ENCODE measurements around the gene CMC2.

CMC2 gene

DNA sequence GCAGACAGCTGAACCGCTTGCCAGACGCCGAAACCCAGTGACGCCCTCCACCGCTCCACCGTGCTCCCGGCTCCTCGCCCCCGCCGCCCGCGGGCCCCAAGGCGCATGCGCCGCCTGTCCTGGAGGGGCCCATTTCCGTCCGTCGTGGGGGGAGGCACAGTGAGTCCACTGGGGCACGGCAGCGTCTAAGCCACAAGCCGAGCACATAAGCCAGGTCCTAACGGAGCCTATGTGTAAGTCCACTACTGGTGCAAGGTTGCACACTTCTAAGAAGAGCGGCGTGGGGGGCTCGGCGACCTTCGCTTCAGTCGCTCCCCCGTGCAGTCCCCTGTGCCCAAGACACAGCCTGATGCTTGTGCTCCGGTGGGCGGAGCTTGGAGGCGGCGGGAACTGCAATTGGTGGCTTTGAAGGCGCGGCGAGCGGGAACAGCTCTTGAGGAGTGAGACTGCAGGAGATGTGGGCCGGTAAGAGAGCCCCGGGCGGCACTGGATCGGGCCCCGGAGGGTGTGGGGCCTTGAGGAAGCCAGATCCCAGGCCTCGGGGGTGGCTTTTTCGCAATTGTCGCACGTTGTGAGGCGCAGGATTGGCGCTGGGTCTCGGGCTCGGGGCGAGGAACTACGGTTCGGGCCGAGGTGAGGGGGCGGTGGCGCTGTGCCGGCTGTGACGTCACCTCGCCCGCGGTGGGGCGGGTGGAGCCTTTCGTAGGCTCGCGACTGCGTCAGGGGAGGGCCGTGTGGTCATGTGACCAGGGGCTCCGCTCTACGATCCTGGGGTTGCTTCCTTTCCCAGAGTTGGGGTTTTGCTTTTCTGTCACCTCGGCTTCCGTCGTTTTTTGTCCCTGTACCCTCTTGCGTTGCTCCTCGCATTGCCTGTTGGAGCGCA lies at the start of gene CMC2, which contains the start of gene CENPN:
Gene CMC2 (minus strand): TSS at position 73 of the 883 bp plus-strand sequence. CDS start 9,491 bp downstream, outside the sequence.
Gene CENPN (plus strand): TSS at position 402 of the 883 bp plus-strand sequence. CDS start 4,726 bp downstream, outside the sequence.
- DNase-seq (ENCODE audit: low read depth) = peak; percentile 96
- TF ChIP-seq, protein P1, sequence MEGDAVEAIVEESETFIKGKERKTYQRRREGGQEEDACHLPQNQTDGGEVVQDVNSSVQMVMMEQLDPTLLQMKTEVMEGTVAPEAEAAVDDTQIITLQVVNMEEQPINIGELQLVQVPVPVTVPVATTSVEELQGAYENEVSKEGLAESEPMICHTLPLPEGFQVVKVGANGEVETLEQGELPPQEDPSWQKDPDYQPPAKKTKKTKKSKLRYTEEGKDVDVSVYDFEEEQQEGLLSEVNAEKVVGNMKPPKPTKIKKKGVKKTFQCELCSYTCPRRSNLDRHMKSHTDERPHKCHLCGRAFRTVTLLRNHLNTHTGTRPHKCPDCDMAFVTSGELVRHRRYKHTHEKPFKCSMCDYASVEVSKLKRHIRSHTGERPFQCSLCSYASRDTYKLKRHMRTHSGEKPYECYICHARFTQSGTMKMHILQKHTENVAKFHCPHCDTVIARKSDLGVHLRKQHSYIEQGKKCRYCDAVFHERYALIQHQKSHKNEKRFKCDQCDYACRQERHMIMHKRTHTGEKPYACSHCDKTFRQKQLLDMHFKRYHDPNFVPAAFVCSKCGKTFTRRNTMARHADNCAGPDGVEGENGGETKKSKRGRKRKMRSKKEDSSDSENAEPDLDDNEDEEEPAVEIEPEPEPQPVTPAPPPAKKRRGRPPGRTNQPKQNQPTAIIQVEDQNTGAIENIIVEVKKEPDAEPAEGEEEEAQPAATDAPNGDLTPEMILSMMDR (conservative IDR thresholded peaks at IDR 0.05; ENCODE audit: low read depth, low read length) = no peak
- H3K4me3 ChIP-seq (ENCODE audit: low read length) = peak within 1 kb of the TSS; percentile 94

DNA sequence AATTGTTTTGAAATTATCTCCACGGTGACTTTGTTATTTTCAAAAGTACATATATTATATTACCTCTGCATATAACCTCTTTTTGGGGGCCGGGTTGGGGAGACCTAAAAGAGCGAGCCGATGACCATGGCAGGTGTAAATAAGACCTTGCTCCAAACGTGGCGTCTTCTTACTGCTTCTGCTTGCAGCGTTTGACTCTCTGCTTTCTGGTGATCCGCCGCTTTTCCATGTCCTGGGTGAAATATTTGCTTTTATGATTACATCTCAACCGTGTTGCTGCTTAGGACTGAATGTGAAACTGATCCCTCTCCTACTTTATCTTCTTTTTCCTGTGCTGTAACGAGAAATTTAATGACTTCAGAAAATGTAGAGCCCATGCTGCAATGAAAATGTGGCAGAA lies 47.1 kb upstream of the CMC2 start:
- DNase-seq (ENCODE audit: low read depth) = no peak
- TF ChIP-seq, protein P1 (conservative IDR thresholded peaks at IDR 0.05; ENCODE audit: low read depth, low read length) = no peak
- H3K4me3 ChIP-seq (ENCODE audit: low read length) = no peak overlapping the region

DNA sequence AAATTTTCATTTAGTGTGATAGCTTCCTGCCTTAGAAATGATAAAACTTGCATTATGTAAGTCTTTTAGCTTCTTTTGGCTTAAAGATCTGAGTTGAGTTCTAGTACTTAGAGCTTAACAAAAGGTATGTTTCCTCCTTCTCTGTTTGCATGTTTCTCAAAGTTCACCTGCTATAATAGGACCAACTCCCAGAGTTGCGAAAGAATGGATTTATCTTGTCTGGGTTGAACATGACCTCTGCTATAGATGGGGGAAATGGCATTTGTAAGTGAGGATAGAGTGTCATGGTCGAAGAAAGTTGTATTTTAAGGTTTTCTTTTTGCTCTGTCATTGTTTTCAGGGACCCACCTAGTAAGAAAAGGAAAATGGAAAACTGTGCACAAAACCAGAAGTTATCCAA lies 36.1 kb upstream of the CMC2 start:
- no peak overlapping the region for H3K4me3 ChIP-seq (ENCODE audit: low read length)
- TF ChIP-seq, protein P1 (conservative IDR thresholded peaks at IDR 0.05; ENCODE audit: low read depth, low read length) = no peak
- DNase-seq (ENCODE audit: low read depth) = no peak

DNA sequence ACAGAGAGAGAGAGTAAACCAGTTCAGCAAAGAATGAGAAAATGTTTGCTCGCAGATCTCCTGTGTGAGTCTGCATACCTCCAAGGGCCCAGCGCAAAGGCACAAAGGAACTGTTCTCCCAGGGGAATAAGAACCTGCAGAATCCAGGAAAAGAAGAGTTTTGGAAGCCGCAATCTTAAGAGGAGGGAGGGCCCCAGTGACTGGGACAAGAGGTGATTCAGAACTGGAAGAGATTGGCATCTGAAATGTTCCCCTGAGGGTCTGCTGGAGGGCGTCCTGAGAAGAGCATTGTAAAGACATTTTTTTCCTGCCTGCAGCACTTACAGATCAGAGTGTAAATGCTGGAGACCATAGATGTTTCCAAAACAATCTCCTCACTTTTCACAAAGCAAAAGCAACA lies 35.0 kb upstream of the CMC2 start:
- H3K4me3 ChIP-seq (ENCODE audit: low read length) = no peak overlapping the region
- no peak for DNase-seq (ENCODE audit: low read depth)

DNA sequence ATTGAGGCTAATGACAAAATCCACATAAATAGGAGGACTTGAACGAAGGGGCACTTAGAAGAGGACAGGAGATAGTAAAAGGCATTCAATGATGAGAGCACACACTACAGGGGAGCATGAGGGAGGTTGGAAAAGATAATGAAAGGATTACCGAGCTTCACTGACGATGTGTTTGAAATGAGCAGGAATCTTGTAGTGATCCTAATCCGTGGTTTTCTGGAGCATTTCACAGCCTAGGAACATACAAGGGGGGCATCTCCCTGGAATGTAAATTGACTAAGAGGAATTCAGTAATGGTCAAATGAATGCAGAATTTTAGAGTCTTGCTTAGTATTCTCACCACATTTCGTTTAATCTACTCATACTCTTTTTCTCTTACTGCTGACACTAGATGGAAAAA lies 34.2 kb upstream of the CMC2 start:
- TF ChIP-seq, protein P1 (conservative IDR thresholded peaks at IDR 0.05; ENCODE audit: low read depth, low read length) = no peak
- DNase-seq (ENCODE audit: low read depth) = peak; percentile 29
- no peak overlapping the region for H3K4me3 ChIP-seq (ENCODE audit: low read length)

More for the DNA sequence above, 35.0 kb upstream of the CMC2 start:
- TF ChIP-seq, protein P1 (conservative IDR thresholded peaks at IDR 0.05; ENCODE audit: low read depth, low read length) = no peak

DNA sequence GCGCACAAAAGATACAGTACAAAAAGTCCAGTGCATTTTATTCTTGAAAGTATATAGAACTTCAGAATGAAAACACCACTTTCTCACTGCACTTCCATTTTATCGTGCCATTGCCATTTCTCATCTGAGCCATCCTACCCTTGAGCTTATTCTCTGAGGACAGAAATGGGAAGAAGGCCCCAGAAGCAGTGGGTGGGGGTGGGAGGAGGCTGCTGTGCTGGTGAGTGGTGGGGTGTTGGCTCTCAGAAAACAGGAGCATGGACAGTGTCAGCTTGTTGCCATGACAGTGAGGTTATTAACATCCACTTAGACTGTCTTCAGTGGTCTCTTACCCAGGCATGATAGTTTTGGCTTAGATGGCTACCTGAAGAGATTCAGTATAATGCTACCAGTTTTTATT lies 33.4 kb upstream of the CMC2 start:
- H3K4me3 ChIP-seq (ENCODE audit: low read length) = no peak overlapping the region
- TF ChIP-seq, protein P1 (conservative IDR thresholded peaks at IDR 0.05; ENCODE audit: low read depth, low read length) = no peak
- DNase-seq (ENCODE audit: low read depth) = no peak

All from retinal pigment epithelial cell (primary cell).